ENCODE measurements around the gene SERTAD2.

SERTAD2 gene

GRCh38 chr2:64675860-64676259, 22.1 kb upstream of the SERTAD2 start:
- DNase-seq (ENCODE audit: low spot score): peak; percentile 40

GRCh38 chr2:64672708-64673107, 19.0 kb upstream of the SERTAD2 start:
- DNase-seq (ENCODE audit: low spot score): no peak

GRCh38 chr2:64670047-64670446, 16.3 kb upstream of the SERTAD2 start:
- DNase-seq (ENCODE audit: low spot score): no peak

GRCh38 chr2:64669288-64669687, 15.6 kb upstream of the SERTAD2 start:
- no peak for DNase-seq (ENCODE audit: low spot score)

GRCh38 chr2:64668542-64668941, 14.8 kb upstream of the SERTAD2 start:
- DNase-seq (ENCODE audit: low spot score): no peak

- no peak for DNase-seq (ENCODE audit: low spot score)
These were observed 13.8 kb upstream of the SERTAD2 start for GRCh38 chr2:64667535-64667934.

- peak; percentile 72 for DNase-seq (ENCODE audit: low spot score)
These were observed 13.2 kb upstream of the SERTAD2 start for GRCh38 chr2:64666810-64667438.

GRCh38 chr2:64665709-64666108, 12.0 kb upstream of the SERTAD2 start:
- no peak for DNase-seq (ENCODE audit: low spot score)

- no peak for DNase-seq (ENCODE audit: low spot score)
These were observed 9.7 kb upstream of the SERTAD2 start for GRCh38 chr2:64663402-64663801.

GRCh38 chr2:64661741-64662169, 8.0 kb upstream of the SERTAD2 start:
- no peak for DNase-seq (ENCODE audit: low spot score)

- no peak for DNase-seq (ENCODE audit: low spot score)
These were observed 5.5 kb upstream of the SERTAD2 start for GRCh38 chr2:64659252-64659651.

- DNase-seq (ENCODE audit: low spot score): no peak
These were observed 4.6 kb upstream of the SERTAD2 start for GRCh38 chr2:64658269-64658668.

- DNase-seq (ENCODE audit: low spot score): no peak
These were observed 3.7 kb upstream of the SERTAD2 start for GRCh38 chr2:64657411-64657810.

GRCh38 chr2:64656379-64656778, 2.7 kb upstream of the SERTAD2 start:
- no peak for DNase-seq (ENCODE audit: low spot score)

- DNase-seq (ENCODE audit: low spot score): no peak
These were observed 2.2 kb upstream of the SERTAD2 start for GRCh38 chr2:64655873-64656272.

- peak; percentile 56 for DNase-seq (ENCODE audit: low spot score)
These were observed 1.4 kb upstream of the SERTAD2 start for GRCh38 chr2:64655018-64655664.

- peak; percentile 63 for DNase-seq (ENCODE audit: low spot score)
These were observed 524 bp upstream of the SERTAD2 start for GRCh38 chr2:64654063-64654811.

GRCh38 chr2:64652231-64653108, 1.2 kb downstream of the SERTAD2 start:
- no peak for DNase-seq (ENCODE audit: low spot score)

GRCh38 chr2:64651590-64651989, 2.1 kb downstream of the SERTAD2 start:
- DNase-seq (ENCODE audit: low spot score): no peak

- DNase-seq (ENCODE audit: low spot score): no peak
These were observed 2.9 kb downstream of the SERTAD2 start for GRCh38 chr2:64650722-64651338.

GRCh38 chr2:64650296-64650695, 3.4 kb downstream of the SERTAD2 start:
- DNase-seq (ENCODE audit: low spot score): no peak

GRCh38 chr2:64649626-64650025, 4.1 kb downstream of the SERTAD2 start:
- no peak for DNase-seq (ENCODE audit: low spot score)

Data from COLO829 (cell line).